Cerebellar cortex (tissue), 1 donor: Measurements from ENCODE around the gene DNAH6.
"Not testable (repeated sequence)": the region's sequence is repeated elsewhere in the genome, so short reads cannot be mapped to it uniquely, and the experiment has no call there.

Experiments used
- DNase-seq: peaks from one replicate; pipeline ENCODE4 v3.0.0-alpha.2; 2015; ENCODE audit warnings: low spot score

DNAH6 gene

GRCh38 chr2:84516234-84516986 is at the start of gene DNAH6:
Gene DNAH6 (plus strand): TSS chr2:84516498. CDS start chr2:84517827, 1,329 bp downstream.
- peak; percentile 95 for DNase-seq

- DNase-seq: no peak
These were observed 48.9 kb upstream of the DNAH6 start for GRCh38 chr2:84467389-84467788.

- not testable (repeated sequence) for DNase-seq
These were observed 43.9 kb upstream of the DNAH6 start for GRCh38 chr2:84472423-84472822.

GRCh38 chr2:84472856-84473565 is 43.3 kb upstream of the DNAH6 start:
- DNase-seq: no peak

- no peak for DNase-seq
These were observed 42.1 kb upstream of the DNAH6 start for GRCh38 chr2:84474176-84474575.

- no peak for DNase-seq
These were observed 38.4 kb upstream of the DNAH6 start for GRCh38 chr2:84477886-84478285.

GRCh38 chr2:84478867-84479266 is 37.4 kb upstream of the DNAH6 start:
- no peak for DNase-seq

- DNase-seq: no peak
These were observed 34.6 kb upstream of the DNAH6 start for GRCh38 chr2:84481702-84482101.

GRCh38 chr2:84482603-84483002 is 33.7 kb upstream of the DNAH6 start:
- DNase-seq: no peak

GRCh38 chr2:84483320-84483719 is 33.0 kb upstream of the DNAH6 start:
- DNase-seq: no peak

GRCh38 chr2:84486441-84487115 is 29.7 kb upstream of the DNAH6 start:
- no peak for DNase-seq

GRCh38 chr2:84487298-84487996 is 28.9 kb upstream of the DNAH6 start:
- DNase-seq: no peak

GRCh38 chr2:84491256-84491655 is 25.0 kb upstream of the DNAH6 start:
- no peak for DNase-seq

GRCh38 chr2:84491741-84492140 is 24.6 kb upstream of the DNAH6 start:
- no peak for DNase-seq

- DNase-seq: no peak
These were observed 23.7 kb upstream of the DNAH6 start for GRCh38 chr2:84492571-84492970.

- no peak for DNase-seq
These were observed 22.8 kb upstream of the DNAH6 start for GRCh38 chr2:84493514-84493913.

- DNase-seq: no peak
These were observed 22.2 kb upstream of the DNAH6 start for GRCh38 chr2:84494070-84494469.

GRCh38 chr2:84495539-84496146 is 20.7 kb upstream of the DNAH6 start:
- DNase-seq: peak; percentile 71

GRCh38 chr2:84496386-84496785 is 19.9 kb upstream of the DNAH6 start:
- DNase-seq: no peak

- no peak for DNase-seq
These were observed 19.0 kb upstream of the DNAH6 start for GRCh38 chr2:84497285-84497684.

GRCh38 chr2:84498150-84498799 is 18.0 kb upstream of the DNAH6 start:
- DNase-seq: no peak
